CD14-positive monocyte (primary cell): ENCODE measurements around the gene RBM12. TPM values are rescaled to one million over a fixed set of nuclear protein-coding genes. Genes with fewer than 3 reads are reported as not detected.

Source experiments
- DNase-seq, 3 donors: peaks; one replicate each; pipeline ENCODE4 v3.0.0-alpha.2; 2011 to 2022
- H2AFZ ChIP-seq: 2 replicates; pipeline ENCODE4 v1.6.0; 2012; ENCODE audit warnings: mild to moderate bottlenecking, low read depth, low read length, inconsistent platforms; ENCODE audit not compliant: insufficient read depth, poor library complexity, severe bottlenecking
- H3K27ac ChIP-seq, 2 donors: 1 replicate in 1 of 2; 2 replicates in 1 of 2; pipeline ENCODE4 v1.5.1; 2012 to 2013; ENCODE audit warnings: low read length in 2 of 2, control low read depth in 1 of 2, inconsistent platforms in 1 of 2, low read depth in 1 of 2, mild to moderate bottlenecking in 1 of 2
- H3K27me3 ChIP-seq, 2 donors: one replicate each; pipeline versions ENCODE4 v1.6.0 to v1.6.1; 2011 to 2013; ENCODE audit warnings: low read length in 2 of 2; ENCODE audit not compliant: control insufficient read depth in 2 of 2, insufficient read depth in 2 of 2
- H3K36me3 ChIP-seq, 2 donors: replicated peaks in 1 of 2; 1 replicate in 1 of 2; 2 replicates in 1 of 2; pipeline versions ENCODE4 v1.5.1 to v1.6.1; 2012 to 2013; ENCODE audit warnings: low read length in 2 of 2, control low read depth in 1 of 2, inconsistent platforms in 1 of 2, mild to moderate bottlenecking in 1 of 2; ENCODE audit not compliant: insufficient read depth in 2 of 2, control insufficient read depth in 1 of 2
- H3K4me1 ChIP-seq, 2 donors: 1 replicate in 1 of 2; 2 replicates in 1 of 2; pipeline versions ENCODE4 v1.5.1 to v1.6.1; 2012 to 2013; ENCODE audit warnings: low read length in 2 of 2, control low read depth in 1 of 2, inconsistent platforms in 1 of 2, mild to moderate bottlenecking in 1 of 2, moderate library complexity in 1 of 2; ENCODE audit not compliant: insufficient read depth in 2 of 2, control insufficient read depth in 1 of 2
- H3K4me2 ChIP-seq: replicated peaks from 2 replicates; pipeline ENCODE3; 2012; ENCODE audit warnings: low read length, moderate library complexity, mild to moderate bottlenecking; ENCODE audit not compliant: poor library complexity, severe bottlenecking; ENCODE audit errors: extremely low read depth
- H3K4me3 ChIP-seq, 3 experiments: fragments of 200-600 bp in 1 of 3; sonication (generic) in 1 of 3; replicated peaks in 1 of 3; 1 replicate in 2 of 3; 2 replicates in 1 of 3; pipeline ENCODE4 v1.5.1; 2011 to 2013; ENCODE audit warnings: low read length in 3 of 3, mild to moderate bottlenecking in 3 of 3, control low read depth in 2 of 3, low read depth in 2 of 3, inconsistent platforms in 1 of 3, moderate library complexity in 1 of 3
- H3K79me2 ChIP-seq: 2 replicates; pipeline ENCODE4 v1.6.0; 2012; ENCODE audit warnings: mild to moderate bottlenecking, control low read depth, inconsistent platforms, low read length, moderate library complexity; ENCODE audit not compliant: insufficient read depth
- H3K9ac ChIP-seq: 2 replicates; pipeline ENCODE4 v1.6.0; 2017; ENCODE audit warnings: low read length, mild to moderate bottlenecking; ENCODE audit not compliant: insufficient read depth, poor library complexity, severe bottlenecking
- H3K9me3 ChIP-seq, 2 donors: replicated peaks in 1 of 2; 1 replicate in 1 of 2; 2 replicates in 1 of 2; pipeline versions ENCODE4 v1.5.1 to v1.6.1; 2012 to 2013; ENCODE audit warnings: low read length in 2 of 2, control low read depth in 1 of 2; ENCODE audit not compliant: control insufficient read depth in 1 of 2, insufficient read depth in 1 of 2
- H4K20me1 ChIP-seq: 2 replicates; pipeline ENCODE4 v1.6.0; 2012; ENCODE audit warnings: mild to moderate bottlenecking, low read length, control low read depth, moderate library complexity; ENCODE audit not compliant: insufficient read depth
- H3K27ac Mint-ChIP-seq, 7 donors: one replicate each; pipeline ENCODE4 v1.8.0; 2020; ENCODE audit warnings: mild to moderate bottlenecking in 7 of 7, mixed read lengths in 7 of 7, moderate library complexity in 6 of 7, inconsistent platforms in 2 of 7
- H3K27me3 Mint-ChIP-seq, 3 donors: one replicate each; pipeline ENCODE4 v1.8.0; 2021 to 2022; ENCODE audit warnings: low read depth in 3 of 3, mild to moderate bottlenecking in 3 of 3, mixed read lengths in 3 of 3, moderate library complexity in 3 of 3, inconsistent platforms in 1 of 3
- H3K36me3 Mint-ChIP-seq, 2 donors: one replicate each; pipeline ENCODE4 v1.8.0; 2020; ENCODE audit warnings: mixed read lengths in 2 of 2, inconsistent platforms in 1 of 2, mild to moderate bottlenecking in 1 of 2
- H3K4me1 Mint-ChIP-seq: one replicate; pipeline ENCODE4 v1.8.0; 2020; ENCODE audit warnings: mild to moderate bottlenecking, mixed read lengths
- H3K4me3 Mint-ChIP-seq, 2 donors: one replicate each; pipeline ENCODE4 v1.8.0; 2020; ENCODE audit warnings: mild to moderate bottlenecking in 2 of 2, mixed read lengths in 2 of 2, moderate library complexity in 1 of 2
- H3K9me3 Mint-ChIP-seq, 7 donors: one replicate each; pipeline ENCODE4 v1.8.0; 2020 to 2022; ENCODE audit warnings: mixed read lengths in 7 of 7, mild to moderate bottlenecking in 6 of 7, moderate library complexity in 6 of 7, inconsistent platforms in 2 of 7
- CTCF ChIP-seq: fragments of 200-600 bp; IDR thresholded peaks from one replicate; pipeline ENCODE4 v1.8.0; 2022; ENCODE audit warnings: antibody characterized with exemption, mild to moderate bottlenecking
- WGBS: methylation state at CpG from one replicate; pipeline ENCODE4 v1.1.5; 2013; ENCODE audit warnings: missing lambda C conversion rate; ENCODE audit not compliant: insufficient coverage; 5-methylcytosine and 5-hydroxymethylcytosine counted together
- intact Hi-C, 2 donors: fragments of 100-400 bp; cut with micrococcal nuclease; formaldehyde crosslinking; loops; one replicate each; pipeline versions ENCODE4 v1.15.0 to v1.15.1; 2023
- polyA plus RNA-seq, 3 donors: library from polyadenylated mRNA; depleted of rRNA in 1 of 3; unstranded in 2 of 3; stranded (reverse) in 1 of 3; fragments of 300-500 nt in 2 of 3; fragments of >200 nt in 1 of 3; fragmentation: Illumina TruSeq in 2 of 3; gene quantifications; 1 replicate in 2 of 3; 2 replicates in 1 of 3; pipeline ENCODE4 v1.2.3, GENCODE V29; 2012 to 2021

Gene RBM12
- polyA plus RNA-seq, 3 donors, result 21.5 to 32.8 (median 30.4) TPM

GRCh38 chr20:35606127-35606526, 58.6 kb downstream of the RBM12 start:
- no peak overlapping the region for H3K27ac Mint-ChIP-seq
- peaks cover 0 to 7% (median 1%) of the 10 kb centered on the region in 7 donors for H3K9me3 Mint-ChIP-seq
- no peak for DNase-seq
- TF ChIP-seq CTCF, result no peak
- WGBS, result 89% methylated on average over 4 of the region's 4 CpGs
- H4K20me1 ChIP-seq, result no peaks in the 10 kb centered on the region
- no peaks in the 10 kb centered on the region for H3K36me3 ChIP-seq
- H3K27ac ChIP-seq, result no peak overlapping the region
- H3K4me1 ChIP-seq, result peaks cover 9 to 11% of the 10 kb centered on the region in 2 donors
- H3K9ac ChIP-seq, result no peak overlapping the region
- no peak overlapping the region for H2AFZ ChIP-seq
- H3K4me3 Mint-ChIP-seq, result no peak overlapping the region
- peaks cover 4 to 14% of the 10 kb centered on the region in 2 donors for H3K27me3 ChIP-seq
- peaks cover 0 to 3% of the 10 kb centered on the region in 2 donors for H3K36me3 Mint-ChIP-seq
- no peaks in the 10 kb centered on the region for H3K79me2 ChIP-seq
- no peaks in the 10 kb centered on the region for H3K9me3 ChIP-seq
- intact Hi-C loops, result no loop called here
- no peak overlapping the region for H3K4me3 ChIP-seq
- peaks cover 17 to 28% (median 19%) of the 10 kb centered on the region in 3 donors for H3K27me3 Mint-ChIP-seq
- H3K4me1 Mint-ChIP-seq, result peaks cover 10% of the 10 kb centered on the region
- no peak overlapping the region for H3K4me2 ChIP-seq

GRCh38 chr20:35604449-35604747, 60.3 kb downstream of the RBM12 start:
- Histone ChIP-seq H3K9me3 (no peaks in the 10 kb centered on the region), H3K4me1 (peaks cover 16 to 17% of the 10 kb centered on the region in 2 donors), H2AFZ (no peak overlapping the region), H3K27me3 (peaks cover 8 to 31% of the 10 kb centered on the region in 2 donors), H3K4me3 (no peak overlapping the region), H4K20me1 (no peaks in the 10 kb centered on the region), H3K4me2 (no peak overlapping the region), H3K9ac (no peak overlapping the region), H3K79me2 (no peaks in the 10 kb centered on the region), H3K36me3 (no peaks in the 10 kb centered on the region), H3K27ac (no peak overlapping the region)
- Mint-ChIP-seq H3K27ac (no peak overlapping the region), H3K9me3 (peaks cover 0 to 7% (median 2%) of the 10 kb centered on the region in 7 donors), H3K4me3 (no peak overlapping the region), H3K27me3 (peaks cover 34 to 44% (median 36%) of the 10 kb centered on the region in 3 donors), H3K4me1 (peaks cover 17% of the 10 kb centered on the region), H3K36me3 (peaks cover 0 to 5% of the 10 kb centered on the region in 2 donors)
- intact Hi-C loops, result no loop called here
- DNase-seq, result no peak
- peak; percentile 29 for TF ChIP-seq CTCF
- 67% methylated on average over 2 of the region's 4 CpGs for WGBS
